GM19468 (cell line): ENCODE results near the gene GDPGP1.
"Not testable (repeated sequence)": the region's sequence is repeated elsewhere in the genome, so short reads cannot be mapped to it uniquely, and the experiment has no call there.

Experiments
- ATAC-seq: cut with Tn5 transposase; IDR thresholded peaks from one replicate; pipeline ENCODE4 v1.9.1; 2021; ENCODE audit warnings: mild to moderate bottlenecking, moderate library complexity, moderate number of reproducible peaks; ENCODE audit not compliant: unreplicated experiment; ENCODE audit errors: extremely low read depth

Gene GDPGP1

GRCh38 chr15:90234096-90234988 is at the start of gene GDPGP1:
GDPGP1 (plus strand) TSS chr15:90234209; CDS start chr15:90240909, 6,700 bp downstream.
- peak; percentile 48 for ATAC-seq

- peak; percentile 21 for ATAC-seq
Observed at GRCh38 chr15:90184786-90185704, 49.0 kb upstream of the GDPGP1 start.

DNA sequence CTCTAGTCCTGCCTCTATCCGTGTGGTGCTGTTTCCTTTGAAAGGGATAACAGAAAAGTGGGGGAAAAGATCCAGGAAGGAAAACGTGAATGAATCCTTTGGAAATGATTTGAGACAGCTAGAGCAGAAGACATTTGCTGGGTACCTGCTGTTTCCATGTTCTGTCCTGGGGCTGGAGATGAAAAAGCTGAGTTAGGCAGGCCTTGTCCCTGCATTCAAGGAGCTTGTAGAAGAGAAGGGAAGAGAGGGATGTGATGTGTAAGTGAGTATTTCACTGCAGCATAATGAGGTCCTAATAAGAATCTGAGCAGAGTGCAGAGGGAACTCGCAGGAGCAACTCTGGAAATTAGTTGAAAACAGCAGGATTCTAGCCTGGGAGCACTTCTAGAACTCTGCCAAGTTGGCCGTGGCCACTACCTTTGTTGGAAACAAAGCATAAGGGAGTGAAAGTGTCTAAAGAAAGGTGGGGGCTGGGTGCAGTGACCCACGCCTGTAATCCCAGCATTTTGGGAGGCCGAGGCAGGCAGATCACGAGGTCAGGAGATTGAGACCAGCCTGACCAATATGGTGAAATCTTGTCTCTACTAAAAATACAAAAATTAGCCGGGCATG is 46.6 kb upstream of the GDPGP1 start:
- no peak for ATAC-seq

- ATAC-seq: not testable (repeated sequence)
Observed at GRCh38 chr15:90188065-90188464, 45.9 kb upstream of the GDPGP1 start.

DNA sequence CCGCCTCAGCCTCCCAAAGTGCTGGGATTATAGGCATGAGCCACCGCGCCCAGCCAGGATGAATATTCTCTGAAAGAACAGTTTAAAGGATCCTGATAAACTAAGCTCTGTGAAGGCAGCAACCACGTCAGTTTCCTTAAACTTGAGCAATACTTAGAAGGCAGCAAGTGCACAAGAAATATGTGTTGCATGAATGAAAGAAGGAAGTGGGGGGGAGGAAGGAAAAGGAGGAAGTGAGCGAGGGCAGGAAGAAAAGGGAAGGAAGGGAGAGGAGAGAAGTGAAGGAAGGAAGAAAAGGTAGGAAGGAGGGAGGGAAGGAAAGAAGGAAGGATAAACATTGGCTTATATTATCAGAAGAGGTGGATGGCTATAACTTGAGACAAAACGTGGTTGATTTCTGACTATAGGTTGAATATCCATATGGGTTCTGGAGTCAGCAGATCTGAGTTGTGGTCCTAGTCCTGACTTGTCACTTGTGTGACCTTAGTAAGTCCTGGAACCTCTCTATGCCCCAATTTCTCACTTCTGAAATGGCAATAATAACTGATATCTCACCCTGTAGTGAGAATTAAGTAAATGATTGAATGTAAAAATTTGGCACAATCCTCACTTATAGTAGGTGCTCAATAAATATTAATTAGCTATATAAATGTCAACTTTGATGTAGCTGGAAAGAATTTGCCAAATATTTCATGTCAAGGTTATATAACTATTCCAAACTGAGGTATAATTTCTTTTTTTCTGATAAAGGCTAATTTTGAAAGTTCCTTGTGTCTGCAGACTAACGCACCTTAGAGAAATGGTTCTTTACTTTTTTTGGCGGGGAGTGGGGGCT is 44.9 kb upstream of the GDPGP1 start:
- ATAC-seq: no peak

- ATAC-seq: no peak
Observed at GRCh38 chr15:90189781-90190467, 44.1 kb upstream of the GDPGP1 start.

DNA sequence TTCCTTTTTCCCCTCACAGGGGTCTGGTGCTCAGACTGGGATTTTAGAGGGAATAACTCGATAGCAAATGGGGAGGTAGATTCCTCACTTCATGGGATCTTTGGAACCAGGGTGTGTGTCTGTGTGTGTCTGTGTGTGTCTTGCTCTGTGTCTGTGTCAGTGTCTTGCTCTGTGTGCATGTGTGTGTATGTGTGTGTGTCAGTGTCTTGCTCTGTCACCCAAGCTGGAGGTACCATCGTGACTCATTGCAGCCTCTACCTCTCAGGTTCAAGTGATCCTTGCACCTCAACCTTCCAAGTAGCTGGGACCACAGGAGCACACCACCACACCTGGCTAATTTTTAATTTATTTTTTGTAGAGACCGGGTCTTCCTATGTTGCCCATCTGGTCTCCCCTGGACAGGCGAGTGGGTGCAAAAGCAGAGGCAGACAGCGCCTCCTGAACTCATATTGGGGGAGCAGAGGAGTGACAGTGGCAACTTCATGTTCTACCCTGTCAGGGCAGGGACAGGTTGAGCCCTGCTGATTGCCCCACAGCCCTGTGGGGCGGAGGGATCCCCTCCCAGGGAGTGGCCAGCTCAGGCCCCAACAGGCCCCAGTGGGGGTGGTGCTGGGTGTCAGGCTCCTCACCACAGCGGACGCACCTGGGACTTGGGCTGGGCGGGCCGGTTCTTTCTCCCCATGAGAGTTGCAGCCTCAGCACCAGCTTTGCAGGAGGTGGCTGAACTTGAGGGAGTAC is 43.2 kb upstream of the GDPGP1 start:
- no peak for ATAC-seq

DNA sequence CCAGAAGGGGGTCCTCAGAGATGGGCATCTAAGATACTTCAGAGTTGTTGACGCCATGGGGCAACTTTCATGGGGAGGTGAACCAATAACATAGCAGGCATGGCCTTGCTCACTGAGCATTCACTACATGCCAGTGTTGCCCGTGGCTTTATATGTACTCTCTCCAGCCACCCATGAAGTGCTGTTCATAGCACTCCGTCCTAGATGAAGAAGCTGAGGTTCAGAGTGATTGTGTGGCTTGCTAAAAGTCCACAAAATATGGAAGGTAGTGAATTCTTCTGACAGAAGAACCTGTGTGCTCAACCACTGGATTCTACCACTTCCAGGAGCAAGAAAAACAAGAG is 42.7 kb upstream of the GDPGP1 start:
- no peak for ATAC-seq

DNA sequence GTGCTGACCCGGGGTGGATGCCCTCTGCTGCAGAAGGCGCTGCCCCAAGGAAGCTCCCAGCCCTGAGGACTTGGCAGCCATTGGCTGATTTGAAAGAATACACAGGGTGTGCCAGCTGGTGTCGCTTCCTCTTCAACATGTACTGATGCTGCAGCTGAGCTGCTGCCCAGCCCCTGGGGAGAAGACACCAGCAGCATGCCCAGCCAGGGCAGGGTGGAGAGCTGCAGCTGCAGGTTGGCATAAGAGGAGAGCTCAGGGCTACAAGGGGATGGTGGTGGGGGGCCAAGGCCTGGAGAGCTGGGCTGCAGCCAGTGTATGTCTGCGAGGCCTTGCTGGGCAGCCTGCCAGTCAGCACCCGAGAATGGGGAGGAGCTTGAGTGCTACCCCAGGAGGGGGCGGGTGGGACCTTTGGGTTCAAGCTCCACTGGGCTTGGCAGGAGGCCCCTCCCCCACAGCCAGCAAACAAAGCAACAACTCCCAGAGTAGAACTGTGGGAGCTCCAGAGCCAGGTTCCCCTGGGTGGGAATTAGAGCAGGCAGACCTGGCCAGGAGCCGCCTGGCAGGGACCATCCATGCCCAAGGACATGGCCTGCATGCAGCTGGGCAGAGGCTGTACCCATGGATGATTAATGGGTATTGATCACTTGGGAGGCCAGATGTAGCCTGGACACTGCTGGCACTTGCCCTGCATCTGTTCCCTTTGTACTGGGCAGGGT is 42.1 kb upstream of the GDPGP1 start:
- ATAC-seq: peak; percentile 43

GRCh38 chr15:90192961-90193786 is 40.8 kb upstream of the GDPGP1 start:
- no peak for ATAC-seq

DNA sequence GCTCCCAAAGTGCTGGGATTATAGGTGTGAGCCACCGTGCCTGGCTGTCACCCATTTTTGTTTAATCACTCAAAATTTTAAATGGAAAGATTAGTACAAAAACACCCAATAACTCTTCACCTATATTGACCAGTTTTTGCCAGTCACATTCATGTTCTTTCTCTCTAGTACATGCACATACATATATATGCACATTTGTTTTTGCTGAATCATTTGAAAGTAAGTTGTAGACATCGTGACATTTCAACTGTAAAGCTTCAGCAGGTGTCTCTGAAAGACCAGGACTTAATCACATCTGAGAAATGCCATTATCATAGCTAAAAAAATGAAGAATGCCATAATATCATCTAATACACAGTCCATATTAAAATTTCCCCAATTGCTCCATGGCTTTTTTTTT is 39.4 kb upstream of the GDPGP1 start:
- ATAC-seq: no peak

- ATAC-seq: no peak
Observed at GRCh38 chr15:90200534-90201129, 33.4 kb upstream of the GDPGP1 start.

DNA sequence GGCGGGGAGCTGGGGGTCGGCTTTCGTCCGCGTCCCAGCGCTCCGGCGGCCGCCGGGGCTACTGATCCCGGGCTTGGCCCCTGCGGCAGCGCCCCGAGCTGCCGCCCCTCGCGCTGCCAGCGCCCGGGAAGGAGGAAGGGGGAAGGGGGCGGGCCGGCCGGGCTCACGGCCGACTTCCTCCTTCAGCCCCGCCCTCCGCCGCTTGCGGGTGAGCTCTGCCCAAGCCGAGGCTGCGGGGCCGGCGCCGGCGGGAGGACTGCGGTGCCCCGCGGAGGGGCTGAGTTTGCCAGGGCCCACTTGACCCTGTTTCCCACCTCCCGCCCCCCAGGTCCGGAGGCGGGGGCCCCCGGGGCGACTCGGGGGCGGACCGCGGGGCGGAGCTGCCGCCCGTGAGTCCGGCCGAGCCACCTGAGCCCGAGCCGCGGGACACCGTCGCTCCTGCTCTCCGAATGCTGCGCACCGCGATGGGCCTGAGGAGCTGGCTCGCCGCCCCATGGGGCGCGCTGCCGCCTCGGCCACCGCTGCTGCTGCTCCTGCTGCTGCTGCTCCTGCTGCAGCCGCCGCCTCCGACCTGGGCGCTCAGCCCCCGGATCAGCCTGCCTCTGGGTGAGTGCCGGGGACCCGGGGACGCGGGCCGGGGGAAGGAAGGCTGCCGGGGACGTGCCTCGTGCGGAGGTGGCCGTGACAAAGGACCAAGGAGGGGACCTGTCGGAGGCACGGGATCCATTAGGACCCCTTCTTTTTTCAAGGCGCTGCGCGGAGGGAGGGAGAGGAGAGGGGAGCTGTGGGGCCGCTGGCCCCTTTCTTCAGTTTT is 32.7 kb upstream of the GDPGP1 start, which contains the start of gene SEMA4B:
SEMA4B (plus strand) TSS at position 201 of the 814 bp plus-strand sequence; CDS start at position 450, 249 bp downstream.
- ATAC-seq: peak; percentile 68

GRCh38 chr15:90201944-90202375 is 32.0 kb upstream of the GDPGP1 start:
- no peak for ATAC-seq

GRCh38 chr15:90202929-90203328 is 31.1 kb upstream of the GDPGP1 start:
- no peak for ATAC-seq

DNA sequence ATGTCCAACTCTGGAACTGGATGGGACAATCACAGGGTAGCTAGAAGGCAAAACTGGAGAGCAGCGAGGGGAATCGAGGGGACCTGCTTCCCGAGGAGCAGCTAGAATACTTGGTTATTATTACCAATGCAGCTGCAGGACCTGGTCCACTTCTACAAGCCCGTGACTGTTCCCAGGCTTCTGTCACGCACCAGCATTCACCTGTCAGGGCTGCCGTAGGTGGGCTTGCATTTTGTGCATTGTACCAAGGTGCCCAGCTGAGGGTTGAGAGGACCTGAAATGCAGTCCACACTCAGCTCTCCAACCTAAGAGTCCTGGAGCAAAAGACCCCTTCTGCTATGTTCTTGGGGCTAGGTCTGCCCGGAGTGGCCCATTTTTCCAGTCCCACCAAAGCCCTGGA is 30.5 kb upstream of the GDPGP1 start:
- no peak for ATAC-seq
